Osteoblast (primary cell): ENCODE measurements around the gene FDPS. TPM values are rescaled to one million over a fixed set of nuclear protein-coding genes. Genes with fewer than 3 reads are reported as not detected.

Experiments
- DNase-seq: peaks from one replicate; pipeline ENCODE4 v3.0.0; 2011; ENCODE audit warnings: low spot score, mixed read lengths; ENCODE audit not compliant: insufficient read length; ENCODE audit errors: missing footprints
- H2AFZ ChIP-seq: 2 replicates; pipeline ENCODE4 v1.6.0; 2011; ENCODE audit warnings: mild to moderate bottlenecking, low read length
- H3K27ac ChIP-seq: 2 replicates; pipeline ENCODE4 v1.5.1; 2011; ENCODE audit warnings: mild to moderate bottlenecking, low read depth, low read length, moderate library complexity
- H3K27me3 ChIP-seq: 2 replicates; pipeline ENCODE4 v1.6.0; 2012; ENCODE audit warnings: mild to moderate bottlenecking, control low read depth, inconsistent platforms, low read length, moderate library complexity; ENCODE audit not compliant: insufficient read depth
- H3K36me3 ChIP-seq: 2 replicates; pipeline ENCODE4 v1.5.1; 2011; ENCODE audit warnings: mild to moderate bottlenecking, low read length, control low read depth, moderate library complexity; ENCODE audit not compliant: insufficient read depth
- H3K4me1 ChIP-seq: 2 replicates; pipeline ENCODE4 v1.5.1; 2011; ENCODE audit warnings: mild to moderate bottlenecking, low read length, control low read depth, moderate library complexity; ENCODE audit not compliant: insufficient read depth
- H3K4me2 ChIP-seq: 2 replicates; pipeline ENCODE4 v1.6.0; 2011; ENCODE audit warnings: mild to moderate bottlenecking, low read length; ENCODE audit not compliant: insufficient read depth
- H3K4me3 ChIP-seq: fragments of 200-600 bp; sonication (generic); 3 replicates; pipeline ENCODE4 v1.5.1; 2012; ENCODE audit warnings: mild to moderate bottlenecking, low read length, inconsistent platforms; ENCODE audit not compliant: insufficient read depth
- H3K79me2 ChIP-seq: 2 replicates; pipeline ENCODE4 v1.6.0; 2012; ENCODE audit warnings: mild to moderate bottlenecking, low read length, control low read depth, inconsistent platforms; ENCODE audit not compliant: insufficient read depth
- H3K9me3 ChIP-seq: 2 replicates; pipeline ENCODE4 v1.5.1; 2011; ENCODE audit warnings: low read depth, low read length, control low read depth
- H4K20me1 ChIP-seq: 2 replicates; pipeline ENCODE4 v1.6.0; 2012; ENCODE audit warnings: mild to moderate bottlenecking, low read length, control low read depth; ENCODE audit not compliant: insufficient read depth
- CTCF ChIP-seq: IDR thresholded peaks from 2 replicates; pipeline ENCODE4 v1.5.1; 2011; ENCODE audit warnings: mild to moderate bottlenecking, low read depth, low read length, moderate library complexity; ENCODE audit errors: extremely low read depth
- small RNA-seq: library from RNA; depleted of rRNA; stranded (forward); fragments of <200 nt; gene quantifications from one replicate; pipeline ENCODE3, GENCODE V24; 2012
- total RNA-seq: library from RNA; depleted of rRNA; stranded (reverse); fragments of >200 nt; gene quantifications from 2 replicates; pipeline ENCODE4 v1.2.3, GENCODE V29; 2012

Gene FDPS
- total RNA-seq, 1 donor: 216 TPM

DNA sequence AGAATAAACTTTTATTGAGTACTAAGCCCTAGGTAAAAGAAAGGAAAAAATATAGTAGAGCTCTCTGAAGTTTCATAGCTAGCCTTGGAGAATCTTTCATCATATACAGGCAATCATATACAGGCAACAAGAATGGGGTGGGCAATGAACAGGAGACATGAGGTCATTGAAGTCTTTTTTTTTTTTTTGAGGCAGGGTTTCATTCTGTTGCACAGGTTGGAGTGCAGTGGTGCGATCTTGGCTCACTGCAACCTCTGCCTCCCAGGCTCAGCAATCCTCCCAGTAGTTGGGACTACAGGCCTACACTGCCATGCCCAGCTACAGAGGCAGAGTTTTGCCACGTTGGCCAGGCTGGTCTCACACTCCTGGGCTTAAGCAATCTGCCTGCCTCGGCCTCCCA, 34.2 kb downstream of the FDPS start:
- Histone ChIP-seq H3K79me2 (no peaks in the 10 kb centered on the region), H3K4me3 (no peak overlapping the region), H3K4me2 (no peak overlapping the region), H4K20me1 (no peaks in the 10 kb centered on the region), H3K27ac (no peak overlapping the region), H3K36me3 (peaks cover 78% of the 10 kb centered on the region), H2AFZ (no peak overlapping the region), H3K27me3 (no peaks in the 10 kb centered on the region), H3K4me1 (no peaks in the 10 kb centered on the region), H3K9me3 (no peaks in the 10 kb centered on the region)
- TF ChIP-seq CTCF: no peak
- DNase-seq: peak; percentile 14

- Histone ChIP-seq H2AFZ (no peak overlapping the region), H4K20me1 (no peaks in the 10 kb centered on the region), H3K27me3 (no peaks in the 10 kb centered on the region), H3K4me3 (no peak overlapping the region), H3K36me3 (peaks cover 64% of the 10 kb centered on the region), H3K9me3 (no peaks in the 10 kb centered on the region), H3K27ac (no peak overlapping the region), H3K4me2 (no peak overlapping the region), H3K79me2 (no peaks in the 10 kb centered on the region), H3K4me1 (no peaks in the 10 kb centered on the region)
- no peak for TF ChIP-seq CTCF
- DNase-seq: no peak
Measured at GRCh38 chr1:155352631-155353030, 44.0 kb downstream of the FDPS start.

- Histone ChIP-seq H3K4me1 (no peaks in the 10 kb centered on the region), H3K27me3 (no peaks in the 10 kb centered on the region), H3K4me2 (no peak overlapping the region), H3K4me3 (no peak overlapping the region), H3K27ac (no peak overlapping the region), H3K9me3 (no peaks in the 10 kb centered on the region), H3K79me2 (no peaks in the 10 kb centered on the region), H4K20me1 (no peaks in the 10 kb centered on the region), H3K36me3 (peaks cover 40% of the 10 kb centered on the region), H2AFZ (no peak overlapping the region)
- TF ChIP-seq CTCF: no peak
- no peak for DNase-seq
Measured at GRCh38 chr1:155360051-155360450, 51.4 kb downstream of the FDPS start.

Small RNA genes within 50 kb of the gene (small RNA-seq; reads per million reads assigned to genes)
- not detected for gene RNU6-106P

Other genes with a start within 250 kb of the FDPS start
- 3.5 and 3.6 TPM in 2 replicates for gene EFNA4, start 245.1 kb upstream of the FDPS start, total RNA-seq
- gene EFNA3, start 230.0 kb upstream of the FDPS start, total RNA-seq: 1.4 and 2.1 TPM in 2 replicates
- 0.36 and 0.88 TPM in 2 replicates for gene EFNA1, start 181.0 kb upstream of the FDPS start, total RNA-seq
- 34.5 and 38.0 TPM in 2 replicates for gene SLC50A1, start 173.0 kb upstream of the FDPS start, total RNA-seq
- gene DPM3, start 168.3 kb upstream of the FDPS start, total RNA-seq: 15.9 and 34.4 TPM in 2 replicates
- gene KRTCAP2, start 135.6 kb upstream of the FDPS start, total RNA-seq: 112 and 117 TPM in 2 replicates
- 3.2 and 3.3 TPM in 2 replicates for gene TRIM46, start 135.0 kb upstream of the FDPS start, total RNA-seq
- gene THBS3, start 101.0 kb upstream of the FDPS start, total RNA-seq: 61.9 and 66.6 TPM in 2 replicates
- 37.4 and 42.7 TPM in 2 replicates for gene MTX1, start 100.2 kb upstream of the FDPS start, total RNA-seq
- 6.5 and 7.7 TPM in 2 replicates for gene ENTREP3, start 53.4 kb upstream of the FDPS start, total RNA-seq
- gene SCAMP3, start 46.5 kb upstream of the FDPS start, total RNA-seq: 35.9 and 41.3 TPM in 2 replicates
- 17.4 and 19.7 TPM in 2 replicates for gene CLK2, start 35.4 kb upstream of the FDPS start, total RNA-seq
- gene HCN3, start 31.4 kb upstream of the FDPS start, total RNA-seq: 2.5 and 2.9 TPM in 2 replicates
- gene PKLR, start 7.4 kb upstream of the FDPS start, total RNA-seq: not detected in 2 replicates
- 15.6 and 16.5 TPM in 2 replicates for gene RUSC1, start 12.0 kb downstream of the FDPS start, total RNA-seq